ENCODE results near the gene KRTAP12-3.
"Not testable (repeated sequence)": the region's sequence is repeated elsewhere in the genome, so short reads cannot be mapped to it uniquely, and the experiment has no call there.

GRCh38 chr21:44689740-44690139 is 32.0 kb downstream of the KRTAP12-3 start:
- not testable (repeated sequence) for TF ChIP-seq CTCF, POLR2A (IDR thresholded peaks at IDR 0.05)
